ENCODE measurements around the gene NUAK1.

Gene NUAK1

DNA sequence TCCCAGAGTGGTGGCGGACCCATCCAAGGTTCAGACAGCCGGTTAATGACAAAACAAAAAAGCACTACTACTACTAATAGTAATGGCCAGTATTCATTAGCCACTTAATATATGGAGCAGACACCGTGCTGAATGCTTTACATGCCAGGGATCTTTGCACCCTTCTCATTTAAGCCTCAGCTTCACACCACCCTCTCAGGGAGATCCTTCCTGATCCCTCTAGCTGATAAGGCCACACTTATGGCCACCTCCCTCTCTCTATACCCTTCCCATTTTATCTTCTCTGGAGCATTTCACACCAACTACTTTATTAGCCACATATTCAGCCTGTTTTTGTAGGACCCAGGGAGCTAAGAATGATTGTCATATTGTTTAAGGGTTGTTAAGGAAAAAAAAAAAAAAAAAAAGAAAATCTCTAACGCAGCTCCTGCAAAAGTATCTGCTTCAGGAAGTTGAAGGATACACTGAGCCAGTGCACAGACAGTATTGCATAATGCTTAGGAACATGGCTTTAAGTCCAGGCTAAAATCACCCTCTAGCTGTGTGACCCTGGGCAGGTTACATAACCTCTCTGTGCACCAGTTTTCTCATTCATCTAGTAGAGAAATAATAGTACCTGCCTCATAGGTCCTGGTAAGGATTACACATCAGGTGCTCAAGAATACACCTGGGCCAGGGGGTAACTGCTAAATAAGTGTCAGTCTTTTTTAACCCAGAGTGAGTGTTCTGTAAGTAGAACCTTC lies 29.4 kb downstream of the NUAK1 start:
- DNase-seq (ENCODE audit: low read depth) = no peak

DNA sequence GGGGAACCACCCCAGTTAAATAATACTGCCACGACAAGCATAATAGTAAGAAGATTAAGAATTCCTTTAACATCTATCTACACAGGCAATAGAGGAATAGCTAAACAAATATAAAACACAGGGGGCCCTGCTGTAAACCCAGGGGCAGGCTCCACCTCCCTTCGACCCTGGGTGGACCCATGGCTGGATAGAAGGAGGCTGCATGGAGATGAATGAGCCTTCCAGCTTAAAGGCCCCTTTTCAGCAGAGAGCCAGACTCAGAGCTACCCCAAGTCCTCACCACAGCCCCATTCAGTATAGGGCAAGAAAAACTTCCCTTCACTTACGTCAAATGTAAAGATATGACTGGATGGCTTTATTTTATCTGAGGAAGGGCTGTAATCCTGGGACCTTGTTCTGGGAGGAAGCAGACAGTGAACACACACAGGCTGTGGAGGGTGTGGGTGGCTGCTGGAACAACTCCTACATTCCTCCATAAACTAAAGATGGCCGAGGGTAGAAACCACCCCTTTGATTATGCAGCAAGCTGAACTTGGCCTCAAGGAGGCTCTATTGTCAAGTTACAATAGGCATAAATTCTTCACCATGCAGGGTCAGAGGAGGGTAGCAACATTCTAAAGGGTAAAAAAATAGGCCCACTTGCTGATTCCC lies 30.4 kb downstream of the NUAK1 start:
- DNase-seq (ENCODE audit: low read depth) = no peak

DNA sequence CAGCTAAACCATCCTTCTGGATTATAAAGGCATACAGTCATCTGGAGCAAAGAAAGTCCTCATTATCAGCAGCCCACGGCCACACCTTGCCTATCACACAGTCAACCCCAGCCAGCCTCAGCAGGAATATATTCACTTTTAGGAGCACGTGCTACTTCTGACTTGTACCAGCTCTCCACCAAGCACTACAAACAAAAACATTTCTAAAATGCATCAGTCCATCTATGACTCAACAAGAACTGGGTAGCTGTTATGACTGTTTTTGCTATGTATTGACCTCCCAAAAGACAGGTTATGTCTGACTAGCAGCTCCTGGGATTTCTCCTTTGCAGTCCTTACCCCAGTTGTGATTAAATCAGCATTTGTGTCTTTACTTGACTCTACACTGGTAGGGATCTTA lies 31.2 kb downstream of the NUAK1 start:
- no peak for DNase-seq (ENCODE audit: low read depth)

- DNase-seq (ENCODE audit: low read depth) = no peak
These were observed 31.9 kb downstream of the NUAK1 start for GRCh38 chr12:106106892-106107291.

GRCh38 chr12:106106061-106106566 lies 32.6 kb downstream of the NUAK1 start:
- no peak for DNase-seq (ENCODE audit: low read depth)

DNA sequence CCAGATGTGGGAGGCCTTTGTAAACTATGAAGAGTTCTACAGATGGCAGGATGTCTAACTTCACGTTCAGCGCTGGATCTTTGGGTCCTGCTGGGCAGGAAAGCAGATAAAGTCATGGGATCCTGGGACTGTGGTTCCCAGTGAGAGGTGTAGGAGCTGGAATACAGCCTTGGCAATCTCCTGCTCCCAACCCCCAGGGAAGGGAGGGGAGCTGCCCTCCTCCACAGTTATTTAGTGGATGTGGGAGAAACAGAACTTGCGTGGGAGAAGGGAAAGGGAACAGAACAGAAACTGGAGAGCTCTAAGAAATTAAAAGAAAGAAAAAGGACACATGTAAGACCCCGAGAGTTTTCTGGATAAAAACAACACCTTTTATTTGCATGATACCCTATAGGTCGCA lies 37.0 kb downstream of the NUAK1 start:
- DNase-seq (ENCODE audit: low read depth) = no peak

GRCh38 chr12:106098691-106099200 lies 40.0 kb downstream of the NUAK1 start:
- no peak for DNase-seq (ENCODE audit: low read depth)

GRCh38 chr12:106097011-106097410 lies 41.7 kb downstream of the NUAK1 start:
- DNase-seq (ENCODE audit: low read depth) = no peak

GRCh38 chr12:106096376-106096775 lies 42.4 kb downstream of the NUAK1 start:
- no peak for DNase-seq (ENCODE audit: low read depth)

DNA sequence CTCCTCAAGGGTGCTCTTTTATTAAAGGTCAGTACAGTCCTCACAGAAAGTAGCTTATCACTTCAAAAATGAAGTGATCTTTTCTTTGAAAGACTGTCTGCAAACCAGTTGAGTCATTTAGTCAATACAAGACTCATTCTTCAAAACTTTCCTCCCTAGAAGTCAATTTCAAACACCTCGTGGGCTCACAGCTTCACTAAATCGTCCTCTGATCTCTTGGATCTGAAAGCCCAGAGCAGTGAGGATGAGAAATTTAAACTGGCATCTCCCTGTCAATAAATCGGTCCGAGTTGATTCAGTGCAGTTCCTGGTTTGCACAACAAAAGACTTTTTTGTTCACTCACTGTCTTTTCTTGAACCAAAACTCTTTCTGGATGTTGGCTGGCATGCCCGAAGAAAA lies 44.5 kb downstream of the NUAK1 start:
- DNase-seq (ENCODE audit: low read depth) = no peak

GRCh38 chr12:106093246-106093645 lies 45.5 kb downstream of the NUAK1 start:
- no peak for DNase-seq (ENCODE audit: low read depth)

GRCh38 chr12:106091446-106091820 lies 47.3 kb downstream of the NUAK1 start:
- no peak for DNase-seq (ENCODE audit: low read depth)

DNA sequence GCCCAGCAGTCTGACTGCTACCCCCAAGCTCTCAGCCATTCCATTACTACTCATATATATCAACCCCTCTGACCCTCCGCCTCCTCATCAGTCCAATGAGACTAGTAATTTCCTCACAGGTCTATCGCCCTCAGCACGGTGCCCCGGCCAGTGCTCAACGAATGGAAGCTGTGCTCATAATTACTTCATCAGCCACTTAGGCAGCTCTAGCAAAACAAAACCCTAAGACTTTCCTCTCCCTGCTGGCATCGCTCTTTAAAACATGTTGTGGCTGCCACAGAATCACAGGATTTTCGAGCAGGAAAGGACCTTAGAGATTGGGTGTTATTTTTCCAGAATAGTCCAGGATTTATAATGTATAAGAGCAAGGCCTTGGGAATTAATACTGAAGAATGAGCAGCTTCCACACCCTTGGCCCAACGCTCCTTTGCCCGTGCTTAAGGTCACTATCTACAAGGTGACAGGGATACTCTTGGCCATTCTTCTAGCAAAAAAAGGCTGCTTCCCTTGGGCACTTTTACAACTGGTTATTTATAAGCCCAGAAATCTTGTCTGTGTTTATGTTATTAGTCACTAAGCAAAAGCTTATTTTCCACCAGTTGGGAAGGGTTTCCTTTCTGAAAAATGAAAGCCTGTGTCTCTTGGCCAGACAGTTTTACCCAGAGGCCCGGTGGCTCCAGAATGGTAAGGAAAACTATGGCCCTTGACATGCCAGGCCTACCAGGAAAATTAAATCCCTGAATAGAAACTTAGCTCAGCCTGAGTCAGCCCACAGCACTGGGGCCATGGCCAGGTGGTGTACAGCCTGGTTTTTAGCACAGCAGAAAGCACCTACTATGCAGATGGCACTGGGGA lies 47.9 kb downstream of the NUAK1 start:
- DNase-seq (ENCODE audit: low read depth) = no peak

DNA sequence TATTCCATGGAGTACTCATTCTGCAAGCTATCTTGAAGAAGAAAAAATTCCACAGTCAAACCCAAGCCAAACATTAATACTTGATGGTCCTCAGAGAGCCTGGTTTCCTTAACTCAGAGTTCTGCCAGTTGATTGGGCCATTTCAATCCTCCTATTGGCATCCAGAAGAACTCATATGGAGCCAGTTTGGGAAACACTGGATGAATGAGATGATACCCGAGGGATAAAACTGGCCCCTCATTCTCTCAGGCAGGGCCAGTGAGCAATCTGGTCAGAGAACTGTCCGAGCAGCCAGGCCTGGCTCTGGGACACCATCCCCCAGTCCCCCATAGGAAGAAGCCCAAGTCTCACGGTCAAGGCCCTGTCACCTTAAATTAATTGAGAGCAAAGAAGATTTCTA lies 48.8 kb downstream of the NUAK1 start:
- no peak for DNase-seq (ENCODE audit: low read depth)

- DNase-seq (ENCODE audit: low read depth) = no peak
These were observed 49.8 kb downstream of the NUAK1 start for GRCh38 chr12:106088811-106089485.

DNA sequence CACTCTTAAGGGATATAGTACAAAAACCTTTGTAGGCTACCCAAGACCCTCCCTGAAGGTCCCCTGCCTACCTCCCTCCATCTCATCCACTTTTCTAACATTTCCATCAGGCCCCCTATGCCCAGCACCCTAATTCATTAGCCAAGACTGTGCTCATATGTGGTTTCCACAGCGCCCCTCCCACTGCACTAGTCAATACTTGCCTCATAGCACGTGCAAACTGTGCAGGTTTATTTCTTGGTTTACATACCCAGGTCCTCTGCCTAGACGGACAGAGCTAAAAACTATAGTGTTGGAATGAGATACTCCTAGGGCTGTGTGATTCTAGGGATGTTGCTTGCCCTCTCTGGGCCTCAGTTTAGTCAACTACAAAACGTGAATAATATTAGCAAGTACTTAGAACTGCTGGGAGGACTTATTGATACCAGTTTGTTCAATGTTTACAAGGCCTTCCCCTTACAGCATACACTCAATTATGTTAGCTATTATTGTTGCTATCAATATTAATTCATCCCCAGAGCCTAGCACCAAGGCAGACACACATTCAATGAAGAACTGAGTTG lies 50.4 kb downstream of the NUAK1 start:
- DNase-seq (ENCODE audit: low read depth) = no peak

GRCh38 chr12:106086696-106087095 lies 52.1 kb downstream of the NUAK1 start:
- no peak for DNase-seq (ENCODE audit: low read depth)

DNA sequence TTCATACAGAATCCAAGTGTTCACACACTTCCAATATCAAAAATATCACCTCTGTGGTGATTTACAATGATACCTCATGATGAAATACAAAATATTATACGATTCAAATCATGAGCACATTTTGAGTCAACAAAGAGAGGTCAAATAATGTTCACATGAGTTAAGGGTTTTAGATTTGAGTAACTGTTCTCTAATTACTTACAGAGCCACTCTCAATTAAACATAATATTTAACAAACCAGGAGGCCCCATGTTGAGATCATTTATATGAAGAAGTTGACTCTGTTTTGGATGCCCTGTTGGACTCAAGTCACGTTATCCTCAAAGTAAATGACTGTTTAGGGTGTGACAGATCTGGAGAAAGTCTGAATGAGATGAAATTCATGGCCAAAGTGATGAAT lies 53.5 kb downstream of the NUAK1 start:
- no peak for DNase-seq (ENCODE audit: low read depth)

- no peak for DNase-seq (ENCODE audit: low read depth)
These were observed 54.0 kb downstream of the NUAK1 start for GRCh38 chr12:106084759-106085158.

- DNase-seq (ENCODE audit: low read depth) = no peak
These were observed 54.6 kb downstream of the NUAK1 start for GRCh38 chr12:106084014-106084671.

Measured in activated T-cell treated with anti-CD3 and anti-CD28 coated beads for 1 hour (primary cell).